ENCODE results near the gene TFE3.

TFE3 gene

DNA sequence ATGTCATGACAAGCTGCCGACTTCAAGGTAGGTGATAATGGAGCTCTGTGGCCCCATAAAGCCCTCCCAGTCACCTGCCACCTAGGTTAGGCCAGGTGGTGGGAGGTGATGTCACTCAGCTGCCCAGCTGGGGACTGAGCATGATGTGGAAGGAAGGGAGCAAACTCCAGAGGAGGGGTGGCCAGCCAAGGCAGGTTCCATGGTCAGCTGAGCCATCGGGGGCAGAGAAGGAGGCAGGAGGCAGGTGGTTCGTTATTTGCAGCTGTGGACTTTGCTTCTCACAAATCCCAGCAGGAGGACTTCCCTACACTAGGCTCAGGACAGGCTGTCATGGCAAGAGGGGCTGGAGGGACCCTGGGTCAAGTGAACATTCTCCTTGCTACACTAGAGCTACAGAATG, 17.8 kb upstream of the TFE3 start:
- DNase-seq, result no peak

- no peak for DNase-seq
Observed at GRCh38 chrX:49059681-49060085, 16.5 kb upstream of the TFE3 start.

GRCh38 chrX:49059201-49059600, 16.0 kb upstream of the TFE3 start:
- DNase-seq, result no peak

DNA sequence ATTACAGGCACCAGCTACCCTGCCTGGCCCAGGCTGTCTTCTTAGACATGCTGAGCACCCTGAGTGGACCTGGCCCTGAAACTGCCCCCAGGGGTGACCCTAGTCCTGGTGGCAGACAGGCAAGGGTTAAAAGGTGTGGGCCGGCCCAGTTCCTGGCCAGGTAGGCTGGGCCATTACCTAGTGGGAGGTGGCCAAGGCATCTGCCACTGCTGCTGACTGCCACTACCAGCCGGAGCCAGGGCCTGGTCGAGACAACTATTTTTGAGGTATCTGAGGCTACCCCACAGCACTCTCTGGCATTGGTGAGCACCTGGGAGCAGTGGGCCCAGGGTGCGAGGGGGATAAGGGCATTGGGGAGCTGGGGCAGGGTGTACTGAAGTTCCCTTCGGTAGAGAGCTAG, 15.6 kb upstream of the TFE3 start, which contains the start of gene CCDC120:
Gene CCDC120 (plus strand): TSS at position 206 of the 400 bp plus-strand sequence. CDS start 3,043 bp downstream, outside the sequence.
- DNase-seq, result no peak

DNA sequence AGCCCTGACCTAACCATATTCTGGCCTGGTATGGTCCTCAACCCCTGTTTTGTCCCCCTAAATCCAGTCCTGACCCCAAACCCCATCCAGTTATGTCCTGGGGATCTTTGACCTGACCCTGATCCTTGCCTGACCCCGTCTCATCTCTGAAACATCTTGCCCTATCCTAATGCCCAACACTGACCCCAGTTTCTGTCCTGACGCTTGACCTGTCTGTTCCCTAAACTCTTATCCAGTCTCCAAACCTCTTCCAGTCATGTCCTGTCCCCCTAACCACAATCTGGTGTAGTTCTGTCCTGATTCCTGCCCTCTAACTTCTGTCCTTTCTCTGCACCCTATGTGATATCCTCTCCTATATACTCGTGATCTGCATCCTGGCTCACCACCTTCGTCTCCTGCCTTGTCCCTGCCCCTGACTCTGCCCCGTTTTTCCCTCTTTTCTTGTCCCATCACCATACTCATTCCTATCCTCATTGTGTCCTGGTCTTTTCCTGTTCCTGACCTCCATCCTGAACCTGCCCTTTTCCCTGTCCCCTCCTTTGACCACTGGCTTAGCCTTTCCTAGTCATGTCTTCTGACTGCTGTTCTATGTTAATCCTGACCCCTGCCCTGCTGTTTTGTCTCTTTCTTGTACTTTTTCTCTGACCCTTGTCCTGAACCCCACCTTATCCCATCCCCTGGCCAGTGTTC, 11.1 kb upstream of the TFE3 start:
- DNase-seq, result no peak

- DNase-seq, result peak; percentile 91
Observed at GRCh38 chrX:49053223-49054072, 10.3 kb upstream of the TFE3 start.

GRCh38 chrX:49043987-49044281, 777 bp upstream of the TFE3 start:
- DNase-seq, result no peak

DNA sequence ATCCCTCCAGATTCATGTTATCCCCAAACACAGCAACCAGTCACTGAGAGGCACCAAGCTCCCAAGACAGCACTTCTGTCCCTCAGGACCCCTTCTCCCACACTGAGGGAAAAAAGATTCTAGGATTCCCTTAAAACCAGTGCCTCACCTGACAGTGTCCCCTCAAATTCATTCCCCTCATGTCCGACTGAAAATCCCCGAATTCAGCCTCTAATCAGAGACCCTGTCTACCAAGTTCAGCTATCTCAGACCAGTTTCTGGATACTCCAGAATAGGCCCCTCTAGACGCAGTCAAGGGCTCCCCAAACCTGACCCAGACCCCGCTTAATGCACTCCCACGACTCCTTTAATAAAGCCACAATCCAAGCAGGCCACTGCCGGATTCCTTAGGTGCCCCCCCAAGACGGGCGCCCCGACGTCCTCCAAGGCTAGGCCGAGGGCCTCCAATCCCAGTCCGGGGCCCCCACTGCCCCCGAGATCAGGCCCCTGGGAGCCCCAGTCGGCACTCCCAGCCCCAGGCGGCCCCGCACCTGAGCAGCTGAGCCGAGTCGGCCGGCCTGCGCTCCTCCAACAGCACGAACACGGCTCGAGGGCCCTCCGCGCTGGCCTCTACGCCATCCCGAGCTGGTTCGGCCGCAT, 457 bp downstream of the TFE3 start:
- no peak for DNase-seq

GRCh38 chrX:49041744-49042580, 1.2 kb downstream of the TFE3 start:
- DNase-seq, result peak; percentile 32

DNA sequence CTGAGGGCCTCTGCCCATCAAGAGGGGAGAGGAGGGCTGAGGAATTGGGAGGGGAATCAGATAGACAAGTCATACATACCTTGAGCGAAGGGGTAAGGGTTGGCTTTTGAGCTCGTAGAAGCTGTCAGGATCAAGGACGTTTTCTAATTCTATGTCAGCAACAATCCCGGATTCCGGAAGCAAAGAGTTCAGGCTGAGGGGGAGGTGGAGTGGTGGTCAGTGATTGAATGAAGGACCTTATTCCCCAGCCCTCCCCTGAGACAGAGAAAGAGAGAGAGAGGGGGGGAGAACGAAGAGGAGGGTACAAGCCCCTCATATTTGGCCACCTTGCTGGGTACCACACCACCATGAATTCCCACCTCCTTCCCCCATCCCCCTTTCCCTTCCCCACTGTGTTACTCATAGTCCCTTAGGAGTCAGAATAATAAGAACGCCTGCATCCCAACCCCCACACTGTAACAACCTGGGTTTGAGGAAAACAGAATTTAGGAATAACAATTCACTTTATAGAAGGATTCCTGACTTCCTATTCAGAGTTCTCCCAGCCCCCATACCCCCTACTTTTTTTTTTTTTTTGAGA, 2.7 kb downstream of the TFE3 start:
- no peak for DNase-seq

DNA sequence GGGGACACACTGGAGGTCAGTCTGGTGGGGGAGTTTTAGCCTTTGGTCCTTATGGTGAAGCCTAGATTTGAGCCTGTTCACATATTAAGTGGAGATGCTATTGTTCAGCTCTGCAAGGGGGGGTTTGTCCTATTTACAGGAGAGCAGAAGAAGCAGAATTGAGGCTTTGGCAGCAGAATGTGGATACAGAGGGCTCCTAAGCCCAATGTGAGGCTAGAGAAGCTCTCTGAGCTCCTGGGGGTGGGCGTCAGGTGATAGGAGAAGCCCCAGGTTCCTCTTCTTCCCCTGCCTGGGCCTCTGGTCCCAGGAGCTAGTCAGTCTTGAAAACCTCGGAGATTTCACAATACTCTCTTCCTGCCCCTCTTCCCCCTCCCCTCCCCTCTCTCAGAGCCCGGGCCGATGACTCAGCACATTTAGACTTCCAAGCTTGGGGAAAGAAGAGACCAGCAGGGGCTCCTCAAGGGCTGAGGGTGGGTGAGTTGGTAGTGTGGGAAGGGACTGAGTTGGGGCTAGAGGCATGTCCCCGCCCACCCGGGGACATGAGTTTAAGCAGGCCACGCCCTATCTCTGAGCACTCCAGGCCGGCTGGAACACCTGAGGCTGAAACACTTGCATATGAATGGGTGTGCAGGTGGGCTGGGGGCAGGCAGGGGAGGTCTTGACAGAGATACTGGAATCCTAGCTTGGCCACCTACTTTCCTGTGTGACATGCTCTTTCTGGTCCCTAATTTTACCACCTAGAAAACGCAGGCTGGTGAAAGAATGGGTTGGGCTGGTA, 3.4 kb downstream of the TFE3 start:
- peak; percentile 80 for DNase-seq

GRCh38 chrX:49037883-49038475, 5.2 kb downstream of the TFE3 start:
- DNase-seq, result no peak

- no peak for DNase-seq
Observed at GRCh38 chrX:49030283-49030682, 12.9 kb downstream of the TFE3 start.

- no peak for DNase-seq
Observed at GRCh38 chrX:49029876-49030275, 13.3 kb downstream of the TFE3 start.

DNA sequence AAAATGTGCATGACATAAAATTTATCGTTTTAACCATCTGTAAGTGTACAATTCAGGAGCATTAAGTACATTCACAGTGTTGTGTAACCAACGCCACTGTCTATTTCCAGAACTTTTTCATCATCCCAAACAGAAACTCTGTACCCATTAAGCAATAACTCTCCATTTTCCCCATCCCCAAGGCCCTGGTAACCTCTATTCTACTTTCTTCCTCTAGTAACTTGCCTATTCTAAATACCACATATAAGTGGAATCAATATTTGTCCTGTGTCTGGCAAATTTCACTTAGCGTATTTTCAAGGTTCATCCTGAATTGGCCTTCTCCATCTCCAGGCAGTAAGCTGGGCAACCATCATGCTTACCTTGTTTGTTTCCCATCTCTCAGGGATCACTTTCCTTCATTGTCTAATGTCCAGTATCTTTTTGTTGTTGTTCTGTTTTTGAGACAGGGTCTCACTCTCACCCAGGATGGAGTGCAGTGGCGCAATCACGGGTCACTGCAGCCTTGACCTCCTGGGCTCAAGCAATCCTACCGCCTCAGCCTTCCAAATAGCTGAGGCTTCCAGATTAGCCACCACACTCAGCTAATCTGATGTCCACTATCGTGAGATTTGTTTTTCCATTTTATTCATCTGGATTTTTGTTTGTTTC, 23.4 kb downstream of the TFE3 start:
- no peak for DNase-seq

GRCh38 chrX:49019050-49019449, 24.1 kb downstream of the TFE3 start:
- DNase-seq, result no peak

GRCh38 chrX:49003696-49004095, 39.5 kb downstream of the TFE3 start:
- DNase-seq, result no peak

DNA sequence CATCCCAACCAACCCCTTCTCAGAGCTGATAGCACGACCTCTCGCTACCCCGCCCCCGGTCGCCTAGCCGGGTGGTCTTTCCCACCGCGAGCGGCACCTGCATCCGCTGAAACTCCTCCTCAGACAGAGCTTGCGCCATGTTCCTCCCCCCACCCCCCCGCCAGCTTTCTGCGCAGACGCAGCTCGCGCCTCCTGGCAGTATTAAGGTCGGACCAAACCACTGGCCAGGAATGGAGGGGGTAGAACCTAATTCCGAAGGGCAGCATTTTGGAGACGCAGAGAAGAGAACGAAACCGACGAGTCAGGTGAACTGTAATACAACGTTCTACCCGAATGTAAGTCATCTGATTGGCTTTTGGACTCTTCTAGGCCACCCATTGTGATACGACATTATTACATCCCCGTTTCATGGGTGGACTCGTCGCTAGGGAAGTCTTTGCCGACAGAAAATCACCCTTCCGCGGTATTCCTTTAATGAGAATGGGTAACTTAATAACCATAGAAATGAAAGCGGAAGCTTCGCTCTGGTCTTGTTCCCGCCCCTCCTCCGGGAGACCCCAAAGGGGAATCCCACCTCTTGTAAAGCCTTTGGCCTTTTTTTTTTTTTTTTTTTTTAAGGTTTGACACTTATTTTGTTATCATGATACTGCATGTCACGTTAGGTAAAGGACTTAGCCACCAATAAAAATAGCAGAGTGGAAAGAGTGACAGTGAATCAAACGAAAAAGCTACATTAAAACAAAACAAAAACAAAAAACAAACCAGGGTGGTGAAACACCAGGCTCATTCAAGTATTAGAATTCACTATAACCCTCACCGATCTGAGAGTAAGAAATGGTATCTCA, 40.8 kb downstream of the TFE3 start, which contains the start of gene GRIPAP1:
Gene GRIPAP1 (minus strand): TSS at position 174 of the 845 bp plus-strand sequence. CDS start 35 bp downstream, at position 139.
- peak; percentile 94 for DNase-seq

GRCh38 chrX:49001521-49002090, 41.6 kb downstream of the TFE3 start:
- DNase-seq, result peak; percentile 52
